ENCODE measurements around the gene DPT. TPM values are rescaled to one million over a fixed set of nuclear protein-coding genes. Genes with fewer than 3 reads are reported as not detected.

Gene DPT
- polyA plus RNA-seq, 3 donors, result not detected

GRCh38 chr1:168688644-168689326, 40.2 kb downstream of the DPT start:
- WGBS (ENCODE audit: insufficient coverage), result 86% methylated on average over 2 of the region's 5 CpGs
- H3K36me3 Mint-ChIP-seq, result no peaks in the 10 kb centered on the region
- H3K79me2 ChIP-seq (ENCODE audit: insufficient read depth, low read length), result no peaks in the 10 kb centered on the region
- no peaks in the 10 kb centered on the region for H3K27me3 ChIP-seq (ENCODE audit: control insufficient read depth in 2 of 2, insufficient read depth in 2 of 2, low read length in 2 of 2)
- no peak overlapping the region for H2AFZ ChIP-seq (ENCODE audit: insufficient read depth, low read depth, low read length, poor library complexity, severe bottlenecking)
- intact Hi-C loops (cut with micrococcal nuclease), result no loop called here
- no peak for TF ChIP-seq CTCF (IDR thresholded peaks at IDR 0.05)
- H3K4me2 ChIP-seq (replicated peaks; ENCODE audit: extremely low read depth, low read length, poor library complexity, severe bottlenecking), result no peak overlapping the region
- H4K20me1 ChIP-seq (ENCODE audit: insufficient read depth, low read length), result no peaks in the 10 kb centered on the region
- no peak overlapping the region for H3K4me3 Mint-ChIP-seq
- peaks cover 0 to 2% (median 0%) of the 10 kb centered on the region in 7 donors for H3K9me3 Mint-ChIP-seq
- H3K4me1 Mint-ChIP-seq, result no peaks in the 10 kb centered on the region
- H3K27me3 Mint-ChIP-seq (ENCODE audit: low read depth in 3 of 3), result peaks cover 0 to 2% (median 0%) of the 10 kb centered on the region in 3 donors
- no peak overlapping the region for H3K27ac Mint-ChIP-seq
- H3K36me3 ChIP-seq (replicated peaks in 1 of 2; ENCODE audit: control insufficient read depth in 1 of 2, insufficient read depth in 2 of 2, low read length in 2 of 2), result no peaks in the 10 kb centered on the region
- no peak overlapping the region for H3K4me3 ChIP-seq (replicated peaks in 1 of 3; ENCODE audit: low read depth in 2 of 3, low read length in 3 of 3)
- no peak for DNase-seq
- H3K9me3 ChIP-seq (replicated peaks in 1 of 2; ENCODE audit: control insufficient read depth in 1 of 2, insufficient read depth in 1 of 2, low read length in 2 of 2), result peaks cover 0 to under 1% of the 10 kb centered on the region in 2 donors
- no peaks in the 10 kb centered on the region for H3K4me1 ChIP-seq (ENCODE audit: control insufficient read depth in 1 of 2, insufficient read depth in 2 of 2, low read length in 2 of 2)
- no peak overlapping the region for H3K9ac ChIP-seq (ENCODE audit: insufficient read depth, low read length, poor library complexity, severe bottlenecking)
- no peak overlapping the region for H3K27ac ChIP-seq (ENCODE audit: low read depth in 1 of 2, low read length in 2 of 2)

- Histone ChIP-seq H4K20me1 (ENCODE audit: insufficient read depth, low read length) (no peaks in the 10 kb centered on the region), H3K27me3 (ENCODE audit: control insufficient read depth in 2 of 2, insufficient read depth in 2 of 2, low read length in 2 of 2) (no peaks in the 10 kb centered on the region), H3K9ac (ENCODE audit: insufficient read depth, low read length, poor library complexity, severe bottlenecking) (no peak overlapping the region), H3K4me1 (ENCODE audit: control insufficient read depth in 1 of 2, insufficient read depth in 2 of 2, low read length in 2 of 2) (no peaks in the 10 kb centered on the region), H3K27ac (ENCODE audit: low read depth in 1 of 2, low read length in 2 of 2) (no peak overlapping the region), H3K79me2 (ENCODE audit: insufficient read depth, low read length) (no peaks in the 10 kb centered on the region), H3K36me3 (replicated peaks in 1 of 2; ENCODE audit: control insufficient read depth in 1 of 2, insufficient read depth in 2 of 2, low read length in 2 of 2) (no peaks in the 10 kb centered on the region), H3K4me2 (replicated peaks; ENCODE audit: extremely low read depth, low read length, poor library complexity, severe bottlenecking) (no peak overlapping the region), H2AFZ (ENCODE audit: insufficient read depth, low read depth, low read length, poor library complexity, severe bottlenecking) (no peak overlapping the region), H3K9me3 (replicated peaks in 1 of 2; ENCODE audit: control insufficient read depth in 1 of 2, insufficient read depth in 1 of 2, low read length in 2 of 2) (peaks cover 0 to 6% of the 10 kb centered on the region in 2 donors), H3K4me3 (replicated peaks in 1 of 3; ENCODE audit: low read depth in 2 of 3, low read length in 3 of 3) (no peak overlapping the region)
- Mint-ChIP-seq H3K4me1 (no peaks in the 10 kb centered on the region), H3K9me3 (peaks cover 0 to 10% (median 2%) of the 10 kb centered on the region in 7 donors), H3K4me3 (no peak overlapping the region), H3K27ac (no peak overlapping the region), H3K27me3 (ENCODE audit: low read depth in 3 of 3) (peaks cover 0 to 2% (median 1%) of the 10 kb centered on the region in 3 donors), H3K36me3 (no peaks in the 10 kb centered on the region)
- no peak for TF ChIP-seq CTCF (IDR thresholded peaks at IDR 0.05)
- 96% methylated on average over 3 of the region's 4 CpGs for WGBS (ENCODE audit: insufficient coverage)
- intact Hi-C loops (cut with micrococcal nuclease), result no loop called here
- no peak for DNase-seq
Observed at GRCh38 chr1:168687816-168688215, 41.2 kb downstream of the DPT start.

Measured in CD14-positive monocyte (primary cell).